HTERT RPE-1 (cell line): ENCODE data around the gene ACTR10.

Source experiments
- in situ Hi-C: fragments of 300-500 bp; cut with MboI; formaldehyde crosslinking; loops from 4 replicates; pipeline ENCODE4 v1.14.3; 2020; ENCODE audit warnings: low sequenced_read_pairs

Gene ACTR10

DNA sequence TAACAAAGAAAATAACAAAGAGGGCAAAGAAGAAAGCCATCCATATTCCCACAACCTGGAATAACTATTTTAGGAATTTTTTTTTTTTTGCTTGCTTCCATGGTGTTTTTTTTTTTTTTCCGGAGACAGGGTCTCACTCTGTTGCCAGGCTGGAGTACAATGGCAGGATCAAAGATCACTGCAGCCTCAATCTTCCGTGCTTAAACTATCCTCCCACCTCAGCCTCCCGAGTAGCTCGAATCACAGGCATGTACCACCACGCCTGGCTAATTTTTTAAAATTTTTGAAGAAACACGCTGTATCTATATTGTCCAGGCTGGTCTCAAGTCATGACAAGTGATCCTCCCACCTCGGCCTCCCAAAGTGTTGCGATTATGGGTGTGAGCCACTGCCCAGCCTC, 78.2 kb downstream of the ACTR10 start:
- in situ Hi-C loops: no loop called here

DNA sequence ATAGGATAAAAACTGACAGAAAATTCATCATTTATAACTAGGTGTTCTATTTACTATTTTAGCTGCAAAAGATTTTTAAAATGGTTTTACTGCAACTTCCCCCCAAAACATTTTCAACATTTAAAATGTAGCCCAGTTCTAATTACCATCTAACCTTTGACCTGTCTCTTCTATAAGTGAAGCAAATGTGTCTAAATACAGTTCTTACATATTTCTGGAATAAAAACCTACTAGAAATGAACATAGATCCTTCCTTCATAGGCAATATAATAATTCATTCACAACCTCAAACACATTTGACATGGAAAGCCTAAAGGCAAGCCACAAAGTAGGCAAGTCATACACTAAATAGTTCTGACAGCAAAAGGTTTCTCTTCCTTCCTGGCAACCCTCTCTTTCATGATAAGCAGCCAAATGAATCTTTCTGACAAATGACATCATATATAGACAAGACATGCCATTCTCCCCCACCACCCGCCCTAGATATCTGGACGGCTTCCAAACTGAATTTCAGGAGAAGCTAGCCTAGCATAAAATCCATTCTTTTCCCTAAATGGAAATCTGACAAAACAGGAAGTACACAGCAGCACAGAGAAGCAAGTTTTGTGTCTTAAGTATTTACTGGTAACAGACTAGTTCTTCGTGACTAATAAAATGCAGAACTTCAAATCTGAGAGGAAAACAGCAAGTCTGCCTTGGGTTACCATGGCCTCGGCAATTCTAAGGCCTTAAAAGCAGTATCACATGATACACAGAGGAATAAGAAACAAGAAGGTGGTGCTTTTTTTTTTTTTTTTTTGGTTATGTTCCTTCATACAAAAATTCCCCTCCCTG, 81.2 kb downstream of the ACTR10 start:
- in situ Hi-C loops: no loop called here

DNA sequence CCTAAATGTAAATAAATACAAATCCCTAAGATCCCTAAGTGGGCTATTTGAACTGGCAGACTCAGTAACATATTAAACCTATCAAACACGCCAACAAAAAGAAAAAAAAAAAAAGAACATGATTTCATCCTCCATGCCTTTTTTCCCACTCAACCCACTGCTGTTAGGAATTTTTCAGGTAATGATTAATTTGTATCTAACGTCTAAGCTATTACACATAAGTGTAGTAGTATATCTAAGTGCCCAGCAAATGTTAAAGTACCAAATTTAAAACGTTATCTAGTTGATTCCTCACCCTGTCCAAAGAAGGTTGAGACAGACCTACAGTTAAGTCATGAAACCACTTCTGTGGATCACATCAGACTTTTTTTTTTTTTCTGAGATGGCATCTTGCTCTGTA, 82.0 kb downstream of the ACTR10 start:
- in situ Hi-C loops: no loop called here

- in situ Hi-C loops: no loop called here
These were observed 83.1 kb downstream of the ACTR10 start for GRCh38 chr14:58282925-58283593.

DNA sequence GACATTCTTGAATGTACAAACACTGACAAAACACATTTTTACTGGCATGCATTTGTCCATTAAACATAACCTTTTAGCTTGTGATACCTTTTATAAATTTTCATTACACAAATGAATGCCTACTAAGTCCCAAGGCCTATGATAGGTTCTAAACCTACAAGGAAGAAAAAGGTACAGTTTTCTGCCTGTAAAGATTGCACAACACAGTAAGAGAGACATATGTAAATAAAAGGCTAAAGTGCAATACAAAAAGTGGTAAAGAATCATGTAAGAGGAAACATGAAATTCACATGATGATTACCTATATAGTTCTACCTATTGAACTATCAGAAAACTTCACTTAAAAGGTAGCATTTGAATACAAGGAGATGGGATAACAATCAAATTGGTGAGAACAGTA, 83.8 kb downstream of the ACTR10 start:
- in situ Hi-C loops: no loop called here

- in situ Hi-C loops: no loop called here
These were observed 85.2 kb downstream of the ACTR10 start for GRCh38 chr14:58285132-58285531.
